Mesenchymal stem cell (in vitro differentiated cells and primary cell): ENCODE results near the gene EXOC1. TPM values are rescaled to one million over a fixed set of nuclear protein-coding genes. Genes with fewer than 3 reads are reported as not detected.

Experiments used
- DNase-seq: peaks from one replicate; pipeline ENCODE4 v3.0.0-alpha.2; 2013
- H2AFZ ChIP-seq: one replicate; pipeline ENCODE4 v1.6.1; 2013; ENCODE audit warnings: low read depth, mild to moderate bottlenecking, control low read depth, inconsistent platforms, low read length, moderate library complexity
- H2AK5ac ChIP-seq: 2 replicates; pipeline ENCODE4 v1.6.1; 2013; ENCODE audit warnings: low read length, moderate library complexity, mild to moderate bottlenecking, inconsistent platforms; ENCODE audit not compliant: severe bottlenecking
- H2BK120ac ChIP-seq: one replicate; pipeline ENCODE4 v1.6.1; 2013; ENCODE audit warnings: low read depth, mild to moderate bottlenecking, inconsistent platforms, low read length, moderate library complexity
- H2BK12ac ChIP-seq, 2 experiments: one replicate each; pipeline ENCODE4 v1.6.1; 2013; ENCODE audit warnings: inconsistent platforms in 2 of 2, low read length in 2 of 2, mild to moderate bottlenecking in 2 of 2, moderate library complexity in 2 of 2, control low read depth in 1 of 2
- H2BK15ac ChIP-seq: one replicate; pipeline ENCODE4 v1.6.1; 2013; ENCODE audit warnings: mild to moderate bottlenecking, low read depth, inconsistent platforms; ENCODE audit not compliant: poor library complexity, severe bottlenecking
- H2BK5ac ChIP-seq: 2 replicates; pipeline ENCODE4 v1.6.1; 2013; ENCODE audit warnings: low read depth, mild to moderate bottlenecking, low read length, control low read depth, inconsistent platforms; ENCODE audit not compliant: poor library complexity, severe bottlenecking
- H3K14ac ChIP-seq, 2 experiments: one replicate each; pipeline ENCODE4 v1.6.1; 2013; ENCODE audit warnings: inconsistent platforms in 2 of 2, low read length in 2 of 2, control low read depth in 1 of 2, mild to moderate bottlenecking in 1 of 2, moderate library complexity in 1 of 2
- H3K18ac ChIP-seq, 2 experiments: one replicate each; pipeline ENCODE4 v1.6.1; 2013; ENCODE audit warnings: inconsistent platforms in 2 of 2, low read length in 2 of 2, control low read depth in 1 of 2, low read depth in 1 of 2, mild to moderate bottlenecking in 1 of 2
- H3K23ac ChIP-seq, 2 experiments: one replicate each; pipeline ENCODE4 v1.6.1; 2013; ENCODE audit warnings: inconsistent platforms in 2 of 2, low read length in 2 of 2, mild to moderate bottlenecking in 2 of 2, moderate library complexity in 2 of 2, control low read depth in 1 of 2
- H3K27ac ChIP-seq: 2 replicates; pipeline ENCODE4 v1.5.1; 2013; ENCODE audit warnings: mild to moderate bottlenecking, moderate library complexity, low read length, control low read depth, inconsistent platforms; ENCODE audit not compliant: poor library complexity, severe bottlenecking
- H3K27me3 ChIP-seq, 2 experiments: 2 replicates each; pipeline versions ENCODE4 v1.6.1 to v1.7.0; 2013; ENCODE audit warnings: low read length in 2 of 2, mild to moderate bottlenecking in 2 of 2, moderate library complexity in 2 of 2, control low read depth in 1 of 2, inconsistent platforms in 1 of 2; ENCODE audit not compliant: control insufficient read depth in 1 of 2, insufficient read depth in 1 of 2
- H3K36me3 ChIP-seq, 2 experiments: 2 replicates each; pipeline versions ENCODE4 v1.6.1 to v1.7.0; 2013; ENCODE audit warnings: low read length in 2 of 2, control low read depth in 1 of 2, inconsistent platforms in 1 of 2, low read depth in 1 of 2, mild to moderate bottlenecking in 1 of 2; ENCODE audit not compliant: insufficient read depth in 2 of 2, control insufficient read depth in 1 of 2
- H3K4ac ChIP-seq, 2 experiments: one replicate each; pipeline ENCODE4 v1.6.1; 2013; ENCODE audit warnings: inconsistent platforms in 2 of 2, low read length in 2 of 2, mild to moderate bottlenecking in 2 of 2, moderate library complexity in 2 of 2, control low read depth in 1 of 2, low read depth in 1 of 2
- H3K4me1 ChIP-seq: 2 replicates; pipeline ENCODE4 v1.6.1; 2013; ENCODE audit warnings: low read depth, low read length, control low read depth; ENCODE audit not compliant: control insufficient read depth, insufficient read depth
- H3K4me2 ChIP-seq: 2 replicates; pipeline ENCODE4 v1.6.1; 2013; ENCODE audit warnings: low read length, mild to moderate bottlenecking, inconsistent platforms; ENCODE audit not compliant: poor library complexity, severe bottlenecking
- H3K4me3 ChIP-seq, 2 experiments: 2 replicates each; pipeline versions ENCODE4 v1.5.1 to v1.7.0; 2013; ENCODE audit warnings: low read length in 2 of 2, mild to moderate bottlenecking in 2 of 2, control low read depth in 1 of 2, low read depth in 1 of 2; ENCODE audit not compliant: insufficient read depth in 1 of 2
- H3K79me1 ChIP-seq: replicated peaks from 2 replicates; pipeline ENCODE4 v1.6.1; 2013; ENCODE audit warnings: mild to moderate bottlenecking, control low read depth, low read length, inconsistent platforms; ENCODE audit not compliant: poor library complexity, severe bottlenecking
- H3K9ac ChIP-seq: 2 replicates; pipeline ENCODE4 v1.7.0; 2013; ENCODE audit warnings: mild to moderate bottlenecking, low read length, moderate library complexity
- H3K9me3 ChIP-seq: 2 replicates; pipeline ENCODE4 v1.7.0; 2013; ENCODE audit warnings: mild to moderate bottlenecking, low read length; ENCODE audit not compliant: control insufficient read depth
- H4K8ac ChIP-seq: one replicate; pipeline ENCODE4 v1.6.1; 2013; ENCODE audit warnings: inconsistent platforms, mild to moderate bottlenecking, low read length, moderate library complexity
- H4K91ac ChIP-seq: one replicate; pipeline ENCODE4 v1.6.1; 2013; ENCODE audit warnings: mild to moderate bottlenecking, low read length, inconsistent platforms
- WGBS: methylation state at CpG from one replicate; pipeline ENCODE4 v1.1.7; 2013; ENCODE audit warnings: mixed read lengths; 5-methylcytosine and 5-hydroxymethylcytosine counted together
- small RNA-seq: library from polyadenylated mRNA; stranded (forward); fragments of <200 nt; extraction: miRNeasy Mini kit (QIAGEN cat#:217004); gene quantifications from one replicate; pipeline ENCODE3, GENCODE V24; 2013; ENCODE audit warnings: low read depth

Gene EXOC1

DNA sequence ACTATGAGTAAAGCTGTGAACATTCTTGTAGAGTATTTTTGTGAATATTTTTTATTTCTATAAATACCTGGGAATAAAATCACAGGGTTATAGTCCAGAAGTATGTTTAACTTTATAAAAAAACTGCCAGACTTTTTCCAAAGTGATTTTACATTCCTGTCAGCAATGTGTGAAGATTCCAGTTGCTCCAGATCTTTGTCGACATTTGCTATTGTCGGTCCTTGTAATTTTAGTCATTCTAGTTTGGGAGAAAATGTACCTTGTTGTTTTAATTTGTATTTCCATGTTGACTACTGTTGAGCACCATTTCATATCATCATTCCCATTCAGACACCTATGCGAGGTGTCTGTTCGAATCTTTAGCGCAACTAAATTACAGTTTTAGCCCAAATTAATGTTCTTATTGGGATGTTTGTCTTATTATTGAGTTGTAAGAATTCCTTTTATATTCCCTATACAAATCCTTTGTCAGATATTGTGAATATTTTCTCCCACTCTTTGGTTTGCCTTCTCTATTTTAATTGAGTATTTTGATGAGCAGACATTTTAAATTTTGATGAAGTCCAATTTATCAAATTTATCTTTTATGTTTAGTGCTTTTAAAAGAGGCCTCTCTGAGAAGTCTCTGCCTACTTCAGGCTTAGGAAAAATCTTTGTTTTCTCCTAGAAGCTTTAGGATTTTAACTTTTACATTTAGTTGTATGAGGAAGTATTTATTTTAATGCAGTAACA is 97.9 kb downstream of the EXOC1 start:
- no peak for DNase-seq
- H3K23ac ChIP-seq, result no peak overlapping the region
- H3K79me1 ChIP-seq, result peaks cover 11% of the 10 kb centered on the region
- no peak overlapping the region for H3K9ac ChIP-seq
- peaks cover 3% of the 10 kb centered on the region for H3K4me1 ChIP-seq
- H2BK12ac ChIP-seq, result no peak overlapping the region
- no peak overlapping the region for H2BK15ac ChIP-seq
- no peak overlapping the region for H3K4me2 ChIP-seq
- no peak overlapping the region for H3K14ac ChIP-seq
- no peak overlapping the region for H3K4me3 ChIP-seq
- no CpG with 5 or more reads among the region's 5 CpGs for WGBS
- H2AK5ac ChIP-seq, result no peak overlapping the region
- H3K9me3 ChIP-seq, result no peaks in the 10 kb centered on the region
- no peaks in the 10 kb centered on the region for H3K27me3 ChIP-seq
- H3K36me3 ChIP-seq, result peaks cover 0 to 36% of the 10 kb centered on the region in 2 experiments
- H4K8ac ChIP-seq, result no peak overlapping the region
- H3K18ac ChIP-seq, result no peak overlapping the region
- H4K91ac ChIP-seq, result no peak overlapping the region
- H2AFZ ChIP-seq, result no peak overlapping the region
- H2BK120ac ChIP-seq, result no peak overlapping the region
- H2BK5ac ChIP-seq, result no peak overlapping the region
- no peak overlapping the region for H3K4ac ChIP-seq
- no peak overlapping the region for H3K27ac ChIP-seq

Small RNA genes within 50 kb of the gene (small RNA-seq; reads per million reads assigned to genes)
- not detected for gene RNU6-652P
